H1 (cell line): ENCODE results near the gene IL31RA. TPM values are rescaled to one million over a fixed set of nuclear protein-coding genes. Genes with fewer than 3 reads are reported as not detected.

Experiments used
- CTCF ChIA-PET: fragments of 300-600 bp; sonication (Branson Sonifier 250); formaldehyde crosslinking; loops from one replicate; lab custom pipeline; 2021; ENCODE audit not compliant: partially characterized antibody; lab: Charles Lee
- POLR2A ChIA-PET: fragments of 300-600 bp; sonication (Branson Sonifier 250); formaldehyde crosslinking; loops from one replicate; lab custom pipeline; 2021; ENCODE audit warnings: inconsistent platforms; ENCODE audit not compliant: partially characterized antibody; lab: Charles Lee
- DNase-seq, 2 experiments: peaks; one replicate each; pipeline versions ENCODE4 v3.0.0 to v3.0.0-alpha.2; 2010 to 2022; ENCODE audit warnings: low spot score in 2 of 2, low read depth in 1 of 2, mixed read lengths in 1 of 2
- FAIRE-seq: peaks from 2 replicates; lab custom pipeline; 2011; peaks lifted over from hg19 to GRCh38; lab: Jason Lieb, UNC
- H2AFZ ChIP-seq: 2 replicates; pipeline ENCODE4 v1.8.1; 2012; ENCODE audit warnings: low read length, inconsistent platforms
- H2AK5ac ChIP-seq: 2 replicates; pipeline ENCODE4 v1.6.1; 2013; ENCODE audit warnings: low read depth, low read length
- H2BK120ac ChIP-seq: replicated peaks from 2 replicates; pipeline ENCODE3; 2013; ENCODE audit warnings: low read depth, low read length, inconsistent platforms
- H2BK12ac ChIP-seq: 2 replicates; pipeline ENCODE4 v1.6.1; 2013; ENCODE audit warnings: low read depth, low read length
- H2BK15ac ChIP-seq: 2 replicates; pipeline ENCODE4 v1.6.1; 2013; ENCODE audit warnings: low read length
- H2BK20ac ChIP-seq: 2 replicates; pipeline ENCODE4 v1.6.1; 2013; ENCODE audit warnings: low read length
- H2BK5ac ChIP-seq: 2 replicates; pipeline ENCODE4 v1.6.1; 2013; ENCODE audit warnings: low read depth, low read length
- H3K14ac ChIP-seq: 2 replicates; pipeline ENCODE4 v1.6.1; 2013; ENCODE audit warnings: inconsistent platforms; ENCODE audit not compliant: insufficient read length
- H3K18ac ChIP-seq: 2 replicates; pipeline ENCODE4 v1.6.1; 2013; ENCODE audit warnings: low read length; ENCODE audit errors: extremely low read depth
- H3K23ac ChIP-seq: 2 replicates; pipeline ENCODE4 v1.6.1; 2013; ENCODE audit warnings: inconsistent platforms; ENCODE audit not compliant: insufficient read length
- H3K23me2 ChIP-seq: 2 replicates; pipeline ENCODE4 v1.6.1; 2013; ENCODE audit warnings: low read depth, low read length
- H3K27ac ChIP-seq: 2 replicates; pipeline ENCODE4 v1.6.1; 2011; ENCODE audit warnings: low read depth, low read length, inconsistent platforms
- H3K27me3 ChIP-seq, 4 experiments: replicated peaks in 1 of 4; 1 replicate in 1 of 4; 2 replicates in 3 of 4; pipeline versions ENCODE4 v1.6.1 to v1.8.1; 2011 to 2013; ENCODE audit warnings: low read length in 3 of 4, mild to moderate bottlenecking in 3 of 4, inconsistent platforms in 2 of 4, mixed read lengths in 2 of 4, moderate library complexity in 1 of 4; ENCODE audit not compliant: control insufficient read depth in 3 of 4, insufficient read depth in 3 of 4; ENCODE audit errors: extremely low read depth in 1 of 4
- H3K36me3 ChIP-seq, 4 experiments: 2 replicates each; pipeline versions ENCODE4 v1.6.1 to v1.8.1; 2011 to 2013; ENCODE audit warnings: mild to moderate bottlenecking in 4 of 4, low read length in 3 of 4, moderate library complexity in 2 of 4, control low read depth in 1 of 4, inconsistent platforms in 1 of 4; ENCODE audit not compliant: insufficient read depth in 4 of 4, control insufficient read depth in 2 of 4
- H3K4ac ChIP-seq: replicated peaks from 2 replicates; pipeline ENCODE3; 2013; ENCODE audit warnings: low read length, low read depth, mixed read lengths, inconsistent platforms; ENCODE audit not compliant: insufficient read length
- H3K4me1 ChIP-seq, 4 experiments: replicated peaks in 1 of 4; 1 replicate in 1 of 4; 2 replicates in 3 of 4; pipeline versions ENCODE4 v1.6.1 to v1.8.1; 2011 to 2013; ENCODE audit warnings: low read length in 3 of 4, inconsistent platforms in 2 of 4, mixed read lengths in 1 of 4; ENCODE audit not compliant: insufficient read depth in 4 of 4, control insufficient read depth in 3 of 4
- H3K4me2 ChIP-seq, 2 experiments: 2 replicates each; pipeline versions ENCODE4 v1.6.1 to v1.8.1; 2011 to 2013; ENCODE audit warnings: low read depth in 2 of 2, low read length in 2 of 2, control low read depth in 1 of 2, inconsistent platforms in 1 of 2, mild to moderate bottlenecking in 1 of 2; ENCODE audit not compliant: insufficient read depth in 1 of 2
- H3K4me3 ChIP-seq, 4 experiments: fragments of 200-600, 300-600 bp in 1 of 4; sonication (generic), shearing (Covaris generic), sonication (Bioruptor Twin) in 1 of 4; 2 replicates each; pipeline versions ENCODE4 v1.5.1 to v1.8.1; 2011 to 2016; ENCODE audit warnings: low read length in 4 of 4, low read depth in 3 of 4, control low read depth in 2 of 4, inconsistent platforms in 2 of 4, mild to moderate bottlenecking in 2 of 4, mixed read lengths in 1 of 4, moderate library complexity in 1 of 4; ENCODE audit not compliant: insufficient read depth in 2 of 4; ENCODE audit errors: extremely low read depth in 1 of 4
- H3K56ac ChIP-seq: replicated peaks from 2 replicates; pipeline ENCODE3; 2013; ENCODE audit warnings: low read depth, mild to moderate bottlenecking, mixed read lengths, low read length, inconsistent platforms; ENCODE audit not compliant: insufficient read length
- H3K79me1 ChIP-seq: 2 replicates; pipeline ENCODE4 v1.6.1; 2013; ENCODE audit warnings: low read depth, low read length, control low read depth
- H3K79me2 ChIP-seq, 2 experiments: 2 replicates each; pipeline versions ENCODE4 v1.6.1 to v1.8.1; 2012 to 2013; ENCODE audit warnings: low read length in 2 of 2, mild to moderate bottlenecking in 2 of 2, inconsistent platforms in 1 of 2; ENCODE audit not compliant: insufficient read depth in 2 of 2, control insufficient read depth in 1 of 2
- H3K9ac ChIP-seq, 4 experiments: replicated peaks in 1 of 4; 1 replicate in 1 of 4; 2 replicates in 3 of 4; pipeline versions ENCODE4 v1.6.1 to v1.8.1; 2011 to 2013; ENCODE audit warnings: low read depth in 3 of 4, low read length in 3 of 4, control low read depth in 2 of 4, mild to moderate bottlenecking in 2 of 4, moderate library complexity in 2 of 4, inconsistent platforms in 1 of 4; ENCODE audit errors: extremely low read depth in 1 of 4
- H3K9me3 ChIP-seq, 2 experiments: 2 replicates each; pipeline versions ENCODE4 v1.6.1 to v1.8.1; 2012 to 2013; ENCODE audit warnings: mild to moderate bottlenecking in 2 of 2, moderate library complexity in 2 of 2, control low read depth in 1 of 2, inconsistent platforms in 1 of 2, low read depth in 1 of 2, low read length in 1 of 2, mixed read lengths in 1 of 2; ENCODE audit not compliant: insufficient read depth in 2 of 2
- H4K20me1 ChIP-seq, 2 experiments: replicated peaks in 1 of 2; 2 replicates each; pipeline versions ENCODE3 to v1.8.1; 2011 to 2013; ENCODE audit warnings: inconsistent platforms in 2 of 2, low read length in 2 of 2, mild to moderate bottlenecking in 1 of 2; ENCODE audit not compliant: insufficient read depth in 2 of 2, control insufficient read depth in 1 of 2
- H4K5ac ChIP-seq: 2 replicates; pipeline ENCODE4 v1.6.1; 2013; ENCODE audit warnings: low read length, low read depth, mixed read lengths, inconsistent platforms; ENCODE audit not compliant: insufficient read length
- H4K8ac ChIP-seq: 2 replicates; pipeline ENCODE4 v1.8.0; 2013; ENCODE audit warnings: mild to moderate bottlenecking, moderate library complexity, low read length, inconsistent platforms; ENCODE audit not compliant: insufficient read depth; ENCODE audit errors: extremely low read depth
- H4K91ac ChIP-seq: replicated peaks from 2 replicates; pipeline ENCODE3; 2013; ENCODE audit warnings: low read length, mixed read lengths, inconsistent platforms; ENCODE audit not compliant: insufficient read length
- BCL11A ChIP-seq, 2 experiments: IDR thresholded peaks; one replicate each; pipeline ENCODE4 v1.6.1; 2011; ENCODE audit warnings: low read depth in 2 of 2, low read length in 2 of 2, mild to moderate bottlenecking in 2 of 2
- BRCA1 ChIP-seq: IDR thresholded peaks from 2 replicates; pipeline ENCODE4 v1.6.1; 2012; ENCODE audit warnings: low read depth, low read length, improper control_type of control experiment
- CREB1 ChIP-seq: IDR thresholded peaks from 2 replicates; pipeline ENCODE4 v1.6.1; 2012; ENCODE audit warnings: inconsistent platforms
- EZH2 ChIP-seq: fragments of 200-600 bp; sonication (generic); IDR thresholded peaks from 2 replicates; pipeline ENCODE4 v1.7.1; 2012; ENCODE audit warnings: low read depth, mild to moderate bottlenecking, moderate library complexity, low read length, inconsistent platforms; ENCODE audit not compliant: severe bottlenecking
- GABPA ChIP-seq: IDR thresholded peaks from 2 replicates; pipeline ENCODE4 v1.6.1; 2011; ENCODE audit warnings: mild to moderate bottlenecking, low read length, moderate library complexity, borderline replicate concordance; ENCODE audit not compliant: insufficient read depth
- HDAC2 ChIP-seq, 2 experiments: fragments of 300-600 bp in 1 of 2; sonication (generic) in 1 of 2; IDR thresholded peaks; 2 replicates each; pipeline ENCODE4 v1.6.1; 2011 to 2012; ENCODE audit warnings: low read depth in 2 of 2, low read length in 2 of 2, mild to moderate bottlenecking in 2 of 2, moderate library complexity in 2 of 2, borderline replicate concordance in 1 of 2, inconsistent platforms in 1 of 2
- JUND ChIP-seq: IDR thresholded peaks from 2 replicates; pipeline ENCODE4 v1.6.1; 2011; ENCODE audit warnings: mild to moderate bottlenecking, improper control_type of control experiment, low read length
- POLR2AphosphoS5 ChIP-seq: IDR thresholded peaks from 2 replicates; pipeline ENCODE4 v1.6.1; 2011; ENCODE audit warnings: low read depth, low read length
- RBBP5 ChIP-seq: IDR thresholded peaks from 2 replicates; pipeline ENCODE4 v1.7.1; 2012; ENCODE audit warnings: low read depth, mild to moderate bottlenecking, inconsistent platforms, low read length, moderate library complexity, borderline replicate concordance
- SIX5 ChIP-seq: IDR thresholded peaks from 2 replicates; pipeline ENCODE4 v1.6.1; 2011; ENCODE audit warnings: mild to moderate bottlenecking, low read depth, low read length
- SP1 ChIP-seq: IDR thresholded peaks from 2 replicates; pipeline ENCODE4 v1.6.1; 2011; ENCODE audit warnings: low read depth, low read length
- SP4 ChIP-seq: IDR thresholded peaks from 2 replicates; pipeline ENCODE4 v1.6.1; 2012; ENCODE audit warnings: low read length, inconsistent platforms
- TCF12 ChIP-seq: IDR thresholded peaks from 2 replicates; pipeline ENCODE4 v1.6.1; 2011; ENCODE audit warnings: low read depth, mild to moderate bottlenecking, low read length
- TEAD4 ChIP-seq: IDR thresholded peaks from 2 replicates; pipeline ENCODE4 v1.6.1; 2012; ENCODE audit warnings: low read depth, low read length, inconsistent platforms, mixed read lengths
- WGBS, 2 experiments: shearing (Covaris generic) in 1 of 2; methylation state at CpG; one replicate each; pipeline versions ENCODE4 v1.1.6 to v1.1.7; 2013 to 2015; ENCODE audit warnings: low lambda C conversion rate in 2 of 2, mixed read lengths in 2 of 2, inconsistent platforms in 1 of 2, low coverage in 1 of 2, missing lambda C conversion rate in 1 of 2; ENCODE audit not compliant: insufficient replicate concordance in 2 of 2, insufficient coverage in 1 of 2, insufficient read length in 1 of 2; ENCODE audit errors: extremely low coverage in 1 of 2, missing lambda C conversion rate in 1 of 2; 5-methylcytosine and 5-hydroxymethylcytosine counted together
- polyA plus RNA-seq, 7 experiments: library from polyadenylated mRNA; depleted of rRNA in 3 of 7; stranded (reverse) in 5 of 7; unstranded in 2 of 7; fragments of >200 nt in 5 of 7; fragments of 200-250 nt in 2 of 7; gene quantifications; 1 replicate in 5 of 7; 2 replicates in 1 of 7; 4 replicates in 1 of 7; pipeline versions ENCODE4 v1.2.1 to v1.2.3, GENCODE V29; 2011 to 2013; ENCODE audit warnings: missing spikeins in 2 of 7, mixed read lengths in 2 of 7
- total RNA-seq: library from RNA; stranded (reverse); fragmentation: NEBNext Ultra II Directional; extraction: Animal tissue kit (Norgen Biotek cat#: 25700); gene quantifications from 2 replicates; pipeline ENCODE4 v1.2.1, GENCODE V29; 2021

The IL31RA gene
- total and polyA plus RNA-seq, 2 of the 8 experiments (the other 6 are each of a cell fraction or from before 2014, with no cell fraction given) = not detected

- POLR2A ChIA-PET = no interaction called here
- 91% methylated on average over 1 of the region's 1 CpG; no CpG with 5 or more reads in 1 of the 2 experiments for WGBS, 2 experiments
- DNase-seq = no peak
These were observed 118.8 kb downstream of the IL31RA start for GRCh38 chr5:55969956-55970355.

More at GRCh38 chr5:55969956-55970355, 118.8 kb downstream of the IL31RA start:
- Histone ChIP-seq H3K9me3 (no peaks in the 10 kb centered on the region), H4K8ac (no peak overlapping the region), H4K20me1 (no peaks in the 10 kb centered on the region), H2BK5ac (no peak overlapping the region), H3K23ac (no peak overlapping the region), H2AFZ (no peak overlapping the region), H2BK12ac (no peak overlapping the region), H3K27ac (no peak overlapping the region), H3K36me3 (no peaks in the 10 kb centered on the region; a peak in 1 of 8 replicates), H4K91ac (no peak overlapping the region), H3K4me1 (no peaks in the 10 kb centered on the region), H3K4ac (no peak overlapping the region), H3K14ac (no peak overlapping the region), H3K4me3 (no peak overlapping the region), H3K4me2 (no peak overlapping the region), H3K18ac (no peak overlapping the region), H3K9ac (no peak overlapping the region), H3K79me1 (no peaks in the 10 kb centered on the region), H2AK5ac (no peak overlapping the region), H3K27me3 (no peaks in the 10 kb centered on the region), H4K5ac (no peak overlapping the region), H2BK120ac (no peak overlapping the region), H3K23me2 (no peaks in the 10 kb centered on the region), H3K56ac (no peak overlapping the region), H2BK15ac (no peak overlapping the region), H2BK20ac (no peak overlapping the region), H3K79me2 (no peaks in the 10 kb centered on the region)
- FAIRE-seq = no peak
- CTCF ChIA-PET = interaction anchor here (1.4 kb wide), 1 partner anchor 20 kb away, joined by 3 read pairs; no protein-coding TSS in a partner anchor
- TF ChIP-seq EZH2 (no peak), BRCA1 (no peak), HDAC2 (IDR thresholded peaks at IDR 0.05; ENCODE audit: borderline replicate concordance in 1 of 2, low read depth in 2 of 2, low read length in 2 of 2) (no peak), CREB1 (no peak), TCF12 (no peak), BCL11A (IDR thresholded peaks at IDR 0.05; ENCODE audit: low read depth in 2 of 2, low read length in 2 of 2) (no peak), POLR2AphosphoS5 (no peak), SIX5 (no peak), TEAD4 (no peak), GABPA (no peak), SP4 (no peak), SP1 (no peak), RBBP5 (no peak), JUND (no peak)
